K562 (cell line): ENCODE measurements around the gene COL25A1. TPM values are rescaled to one million over a fixed set of nuclear protein-coding genes. Genes with fewer than 3 reads are reported as not detected.
A peak's percentile ranks its signal among the peaks of the same experiment; 100 is the strongest.

Source experiments
- ATAC-seq: fragments of 200-7000 bp; cut with Tn5 transposase; 3 replicates; pipeline ENCODE4 v1.9.1; 2020; ENCODE audit warnings: moderate library complexity
- BruUV-seq: library from RNA; stranded (reverse); fragments of 400-500 nt; replicated peaks from 2 replicates; lab custom pipeline; 2021; lab: Mats Ljungman, UMichigan
- CTCF ChIA-PET: fragments of 300-600 bp; formaldehyde crosslinking; extraction: SDS; loops from one replicate; lab custom pipeline; 2021; ENCODE audit warnings: low intra/inter-chr PET ratio; lab: Yijun Ruan, JAX
- POLR2A ChIA-PET: fragments of 300-600, 350-650 bp; sonication (Branson Sonifier 250); formaldehyde crosslinking; extraction: SDS; loops from one replicate; lab custom pipeline; 2021; ENCODE audit warnings: antibody characterized with exemption, inconsistent platforms; lab: Yijun Ruan, JAX
- DNase-seq, 4 experiments: peaks; one replicate each; pipeline versions ENCODE4 v3.0.0 to v3.0.0-alpha.2; 2011 to 2018; ENCODE audit warnings: low spot score in 3 of 4, mixed read lengths in 3 of 4; ENCODE audit errors: extremely low read depth in 1 of 4
- FAIRE-seq: peaks from 2 replicates; lab custom pipeline; 2011; peaks lifted over from hg19 to GRCh38; lab: Jason Lieb, UNC
- H2AFZ ChIP-seq: 2 replicates; pipeline ENCODE4 v1.6.0; 2011; ENCODE audit warnings: low read depth, low read length, control low read depth, inconsistent platforms
- H3K27ac ChIP-seq: fragments of 200-600 bp; 3 replicates; pipeline ENCODE4 v1.8.0; 2011; ENCODE audit warnings: low read depth, mild to moderate bottlenecking, control low read depth, inconsistent platforms, low read length, moderate library complexity, mixed read lengths; ENCODE audit errors: extremely low read depth
- H3K27me3 ChIP-seq, 2 experiments: fragments of 300-600 bp in 1 of 2; 2 replicates in 1 of 2; 3 replicates in 1 of 2; pipeline versions ENCODE4 v1.6.0 to v1.8.0; 2011; ENCODE audit warnings: inconsistent platforms in 2 of 2, low read length in 2 of 2, mild to moderate bottlenecking in 1 of 2, mixed read lengths in 1 of 2, moderate library complexity in 1 of 2; ENCODE audit not compliant: control insufficient read depth in 2 of 2, insufficient read depth in 2 of 2
- H3K36me3 ChIP-seq: fragments of 300-600 bp; 3 replicates; pipeline ENCODE4 v1.8.0; 2011; ENCODE audit warnings: mild to moderate bottlenecking, low read length, inconsistent platforms; ENCODE audit not compliant: control insufficient read depth, insufficient read depth
- H3K4me1 ChIP-seq, 2 experiments: fragments of 200-600 bp in 1 of 2; replicated peaks in 1 of 2; 2 replicates in 1 of 2; 3 replicates in 1 of 2; pipeline versions ENCODE4 v1.5.1 to v1.8.0; 2011; ENCODE audit warnings: inconsistent platforms in 2 of 2, low read length in 2 of 2, mild to moderate bottlenecking in 1 of 2, mixed read lengths in 1 of 2, moderate library complexity in 1 of 2; ENCODE audit not compliant: control insufficient read depth in 2 of 2, insufficient read depth in 2 of 2
- H3K4me2 ChIP-seq: 2 replicates; pipeline ENCODE4 v1.6.1; 2011; ENCODE audit warnings: low read length, control low read depth, inconsistent platforms, mixed read lengths; ENCODE audit not compliant: insufficient read depth
- H3K4me3 ChIP-seq: fragments of 200-600 bp; sonication (generic), shearing (Covaris generic); 2 replicates; pipeline ENCODE4 v1.5.1; 2016; ENCODE audit warnings: control low read depth, inconsistent platforms
- H3K79me2 ChIP-seq: fragments of 200-600 bp; 3 replicates; pipeline ENCODE4 v1.8.0; 2011; ENCODE audit warnings: low read length, inconsistent platforms; ENCODE audit not compliant: control insufficient read depth, insufficient read depth
- H3K9ac ChIP-seq, 2 experiments: 2 replicates each; pipeline versions ENCODE4 v1.6.0 to v1.6.1; 2011; ENCODE audit warnings: low read depth in 2 of 2, low read length in 2 of 2, control low read depth in 1 of 2, inconsistent platforms in 1 of 2, mild to moderate bottlenecking in 1 of 2, mixed read lengths in 1 of 2; ENCODE audit not compliant: insufficient read depth in 1 of 2
- H3K9me1 ChIP-seq: one replicate; pipeline ENCODE4 v1.6.0; 2011; ENCODE audit warnings: inconsistent platforms, mild to moderate bottlenecking, low read length, moderate library complexity; ENCODE audit not compliant: control insufficient read depth, insufficient read depth
- H3K9me3 ChIP-seq: replicated peaks from 2 replicates; pipeline ENCODE4 v1.5.1; 2011; ENCODE audit warnings: low read depth, low read length, inconsistent platforms; ENCODE audit not compliant: control insufficient read depth, insufficient read depth
- H4K20me1 ChIP-seq: replicated peaks from 2 replicates; pipeline ENCODE4 v1.6.1; 2011; ENCODE audit warnings: low read length, inconsistent platforms, mixed read lengths; ENCODE audit not compliant: control insufficient read depth, insufficient read depth
- GTF2E2 ChIP-seq: fragments of 200-800 bp; sonication (Bioruptor generic); IDR thresholded peaks from 2 replicates; pipeline ENCODE4 v1.6.1; 2016; ENCODE audit warnings: missing genetic modification characterization, missing compliant biosample characterization
- MYBL2 ChIP-seq, 2 experiments: fragments of 450-650 bp in 1 of 2; sonication (generic) in 1 of 2; formaldehyde crosslinking in 1 of 2; IDR thresholded peaks; 2 replicates each; pipeline versions ENCODE4 v1.6.1 to v1.8.1; 2017 to 2022; ENCODE audit warnings: borderline replicate concordance in 1 of 2, inconsistent platforms in 1 of 2, low read depth in 1 of 2, mild to moderate bottlenecking in 1 of 2, missing genetic modification reagents in 1 of 2, moderate library complexity in 1 of 2
- ZNF134 ChIP-seq: fragments of 250-450 bp; sonication (Bioruptor Pico); conservative IDR thresholded peaks from 2 replicates; pipeline ENCODE4 v1.4.0; 2020
- ZNF707 ChIP-seq: fragments of 250-450 bp; sonication (Bioruptor Pico); conservative IDR thresholded peaks from 2 replicates; pipeline ENCODE4 v1.8.0; 2022; ENCODE audit warnings: inconsistent platforms, mild to moderate bottlenecking, moderate library complexity
- WGBS: fragments of 100-300 bp; shearing (Covaris generic); methylation state at CpG from one replicate; pipeline ENCODE4 v1.1.6; 2016; ENCODE audit warnings: low coverage, mixed read lengths; ENCODE audit not compliant: insufficient coverage; ENCODE audit errors: missing lambda C conversion rate; 5-methylcytosine and 5-hydroxymethylcytosine counted together
- in situ Hi-C: fragments of 300-500 bp; cut with MboI; formaldehyde crosslinking; loops from 4 replicates; pipeline ENCODE4 v1.15.0; 2018; ENCODE audit warnings: inconsistent platforms, mixed read lengths
- intact Hi-C: fragments of 100-400 bp; cut with micrococcal nuclease; formaldehyde crosslinking; loops from 2 replicates; pipeline ENCODE4 v1.14.2; 2022
- polyA plus RNA-seq, 8 experiments: library from polyadenylated mRNA; depleted of rRNA in 4 of 8; stranded (reverse) in 5 of 8; unstranded in 3 of 8; fragments of >200 nt; fragmentation: Nextera tagmentation in 2 of 8; fragmentation: Illumina TruSeq in 1 of 8; extraction: Ambion mirVana in 2 of 8; extraction: Trizol in 1 of 8; gene quantifications; 2 replicates each; pipeline versions ENCODE4 v1.2.1 to v1.2.3, GENCODE V29; 2011 to 2014; ENCODE audit warnings: inconsistent platforms in 1 of 8, missing spikeins in 1 of 8
- total RNA-seq, 7 experiments: library from RNA; depleted of rRNA in 6 of 7; stranded (reverse); fragments of >200 nt in 6 of 7; fragmentation: Illumina TruSeq in 2 of 7; extraction: Trizol in 2 of 7; gene quantifications; 2 replicates each; pipeline versions ENCODE4 v1.2.1 to v1.2.3, GENCODE V29; 2011 to 2021; ENCODE audit warnings: low replicate concordance in 1 of 7
- TF ChIP-seq, protein P1 (sequence below), 2 experiments: fragments of 450-650 bp in 1 of 2; sonication (generic) in 1 of 2; formaldehyde crosslinking in 1 of 2; IDR thresholded peaks; 2 replicates each; pipeline versions ENCODE4 v1.7.1 to v1.9.0; 2016 to 2022; ENCODE audit warnings: inconsistent platforms in 1 of 2, mild to moderate bottlenecking in 1 of 2, missing genetic modification reagents in 1 of 2

Gene COL25A1
- total and polyA plus RNA-seq, 9 of the 15 experiments (the other 6 are each of a cell fraction or from before 2014, with no cell fraction given), result 0.03 to 0.62 (median 0.27) TPM

DNA sequence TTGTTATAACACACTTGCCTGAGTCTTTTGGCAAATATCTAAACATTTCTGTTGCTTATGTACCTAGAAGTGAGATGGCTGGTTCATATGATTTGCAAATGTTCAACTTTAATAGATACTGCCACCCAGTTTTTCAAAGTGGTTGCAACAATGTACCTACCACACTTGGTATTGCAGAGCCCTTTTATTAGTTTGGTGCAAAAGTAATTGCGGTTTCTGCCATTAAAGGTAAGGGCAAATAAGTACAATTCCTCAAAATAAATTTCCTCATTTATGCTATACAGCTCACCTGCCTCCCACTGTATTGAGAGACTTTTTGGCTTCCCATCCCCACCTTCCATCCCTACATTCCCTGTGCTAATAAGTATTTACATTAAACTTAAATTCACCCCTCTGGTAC, 47.7 kb upstream of the COL25A1 start:
- BruUV-seq, result no TSS peak
- ATAC-seq (no peak), DNase-seq (no peak), FAIRE-seq (no peak)
- H3K36me3 ChIP-seq, result no peaks in the 10 kb centered on the region
- H3K9me3 ChIP-seq, result no peaks in the 10 kb centered on the region
- no peaks in the 10 kb centered on the region for H3K4me1 ChIP-seq
- CTCF ChIA-PET, result no interaction called here
- POLR2A ChIA-PET, result no interaction called here
- 0% methylated on average over 1 of the region's 1 CpG for WGBS
- H3K27me3 ChIP-seq, result no peaks in the 10 kb centered on the region; a peak in 3 of 5 replicates
- no peaks in the 10 kb centered on the region for H3K9me1 ChIP-seq
- no peak for TF ChIP-seq ZNF707 (CRISPR knock-in tag)
- TF ChIP-seq GTF2E2 (tag), result no peak
- TF ChIP-seq, protein P1, sequence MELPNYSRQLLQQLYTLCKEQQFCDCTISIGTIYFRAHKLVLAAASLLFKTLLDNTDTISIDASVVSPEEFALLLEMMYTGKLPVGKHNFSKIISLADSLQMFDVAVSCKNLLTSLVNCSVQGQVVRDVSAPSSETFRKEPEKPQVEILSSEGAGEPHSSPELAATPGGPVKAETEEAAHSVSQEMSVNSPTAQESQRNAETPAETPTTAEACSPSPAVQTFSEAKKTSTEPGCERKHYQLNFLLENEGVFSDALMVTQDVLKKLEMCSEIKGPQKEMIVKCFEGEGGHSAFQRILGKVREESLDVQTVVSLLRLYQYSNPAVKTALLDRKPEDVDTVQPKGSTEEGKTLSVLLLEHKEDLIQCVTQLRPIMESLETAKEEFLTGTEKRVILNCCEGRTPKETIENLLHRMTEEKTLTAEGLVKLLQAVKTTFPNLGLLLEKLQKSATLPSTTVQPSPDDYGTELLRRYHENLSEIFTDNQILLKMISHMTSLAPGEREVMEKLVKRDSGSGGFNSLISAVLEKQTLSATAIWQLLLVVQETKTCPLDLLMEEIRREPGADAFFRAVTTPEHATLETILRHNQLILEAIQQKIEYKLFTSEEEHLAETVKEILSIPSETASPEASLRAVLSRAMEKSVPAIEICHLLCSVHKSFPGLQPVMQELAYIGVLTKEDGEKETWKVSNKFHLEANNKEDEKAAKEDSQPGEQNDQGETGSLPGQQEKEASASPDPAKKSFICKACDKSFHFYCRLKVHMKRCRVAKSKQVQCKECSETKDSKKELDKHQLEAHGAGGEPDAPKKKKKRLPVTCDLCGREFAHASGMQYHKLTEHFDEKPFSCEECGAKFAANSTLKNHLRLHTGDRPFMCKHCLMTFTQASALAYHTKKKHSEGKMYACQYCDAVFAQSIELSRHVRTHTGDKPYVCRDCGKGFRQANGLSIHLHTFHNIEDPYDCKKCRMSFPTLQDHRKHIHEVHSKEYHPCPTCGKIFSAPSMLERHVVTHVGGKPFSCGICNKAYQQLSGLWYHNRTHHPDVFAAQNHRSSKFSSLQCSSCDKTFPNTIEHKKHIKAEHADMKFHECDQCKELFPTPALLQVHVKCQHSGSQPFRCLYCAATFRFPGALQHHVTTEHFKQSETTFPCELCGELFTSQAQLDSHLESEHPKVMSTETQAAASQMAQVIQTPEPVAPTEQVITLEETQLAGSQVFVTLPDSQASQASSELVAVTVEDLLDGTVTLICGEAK (IDR thresholded peaks at IDR 0.05), result peak; percentile 55; the same call in 1 of the 2 replicates
- TF ChIP-seq, protein P1 (CRISPR knock-in tag; IDR thresholded peaks at IDR 0.05), result no peak
- no peak for TF ChIP-seq MYBL2 (IDR thresholded peaks at IDR 0.05; ENCODE audit: low read depth)
- TF ChIP-seq MYBL2 (CRISPR knock-in tag; IDR thresholded peaks at IDR 0.05; ENCODE audit: borderline replicate concordance), result no peak
- TF ChIP-seq ZNF134, result no peak
- intact Hi-C loops, result no loop called here
- in situ Hi-C loops, result no loop called here
- H3K9ac ChIP-seq, result no peak overlapping the region
- no peak overlapping the region for H3K27ac ChIP-seq
- no peak overlapping the region for H3K4me3 ChIP-seq
- H3K79me2 ChIP-seq, result no peaks in the 10 kb centered on the region
- H4K20me1 ChIP-seq, result no peaks in the 10 kb centered on the region
- H3K4me2 ChIP-seq, result no peak overlapping the region
- H2AFZ ChIP-seq, result no peak overlapping the region
